NT2/D1 (cell line): ENCODE results near the gene NTHL1.
A peak's percentile ranks its signal among the peaks of the same experiment; 100 is the strongest.

Experiments used
- DNase-seq: peaks from one replicate; pipeline ENCODE4 v3.0.0-alpha.2; 2011; ENCODE audit warnings: low read depth, low spot score
- H3K27me3 ChIP-seq: 2 replicates; pipeline ENCODE4 v1.6.0; 2011; ENCODE audit warnings: mild to moderate bottlenecking; ENCODE audit not compliant: insufficient read length, insufficient read depth
- H3K36me3 ChIP-seq: 2 replicates; pipeline ENCODE4 v1.6.1; 2011; ENCODE audit warnings: mild to moderate bottlenecking, low read length, mixed read lengths; ENCODE audit not compliant: insufficient read depth, insufficient read length
- H3K4me1 ChIP-seq: 2 replicates; pipeline ENCODE4 v1.5.1; 2011; ENCODE audit not compliant: insufficient read depth, insufficient read length
- H3K4me3 ChIP-seq: 2 replicates; pipeline ENCODE4 v1.5.1; 2011; ENCODE audit warnings: low read depth; ENCODE audit not compliant: insufficient read length
- H3K9ac ChIP-seq: 2 replicates; pipeline ENCODE4 v1.6.0; 2011; ENCODE audit warnings: low read depth; ENCODE audit not compliant: insufficient read length
- H3K9me3 ChIP-seq: 2 replicates; pipeline ENCODE4 v1.5.1; 2011; ENCODE audit warnings: mild to moderate bottlenecking, low read length; ENCODE audit not compliant: insufficient read depth
- SUZ12 ChIP-seq: IDR thresholded peaks from 2 replicates; pipeline ENCODE4 v1.6.1; 2011; ENCODE audit not compliant: insufficient read length, insufficient read depth; ENCODE audit errors: extremely low read depth
- YY1 ChIP-seq: IDR thresholded peaks from 2 replicates; pipeline ENCODE4 v1.6.1; 2011; ENCODE audit not compliant: insufficient read length, insufficient read depth
- ZNF274 ChIP-seq: IDR thresholded peaks from 2 replicates; pipeline ENCODE4 v1.6.1; 2011; ENCODE audit warnings: mild to moderate bottlenecking, low read depth, low read length

The NTHL1 gene

GRCh38 chr16:2047330-2048115, at the start of gene NTHL1, which contains the start of gene TSC2:
Gene NTHL1, minus strand, starts transcription at chr16:2047834. Its CDS starts 11 bp downstream, at chr16:2047823.
Gene TSC2, plus strand, starts transcription at chr16:2047985. Its CDS starts 631 bp downstream, at chr16:2048616.
- H3K9ac ChIP-seq: peak within 1 kb of the TSS; percentile 93
- TF ChIP-seq YY1 (peak; percentile 69), SUZ12 (no peak), ZNF274 (no peak)
- peak; percentile 98 for DNase-seq

GRCh38 chr16:2096853-2097595, 49.4 kb upstream of the NTHL1 start:
- no peaks in the 10 kb centered on the region for H3K27me3 ChIP-seq
- DNase-seq: no peak
- H3K4me3 ChIP-seq: no peak overlapping the region
- peaks cover 68% of the 10 kb centered on the region for H3K36me3 ChIP-seq
- TF ChIP-seq YY1 (no peak), ZNF274 (no peak), SUZ12 (no peak)
- no peak overlapping the region for H3K9ac ChIP-seq
- no peaks in the 10 kb centered on the region for H3K9me3 ChIP-seq
- H3K4me1 ChIP-seq: peaks cover 2% of the 10 kb centered on the region

More at GRCh38 chr16:2047330-2048115, at the start of gene NTHL1, which contains the start of gene TSC2:
- Histone ChIP-seq H3K4me1 (peaks cover 20% of the 10 kb centered on the region), H3K4me3 (peak within 1 kb of the TSS; percentile 93), H3K36me3 (peaks cover 45% of the 10 kb centered on the region), H3K9me3 (no peaks in the 10 kb centered on the region), H3K27me3 (no peaks in the 10 kb centered on the region)

- Histone ChIP-seq H3K27me3 (no peaks in the 10 kb centered on the region), H3K9ac (peak overlapping the region; percentile 28), H3K4me3 (no peak overlapping the region), H3K36me3 (peaks cover 71% of the 10 kb centered on the region), H3K4me1 (peaks cover 9% of the 10 kb centered on the region), H3K9me3 (no peaks in the 10 kb centered on the region)
- no peak for DNase-seq
- TF ChIP-seq ZNF274: no peak
- no peak for TF ChIP-seq SUZ12
- TF ChIP-seq YY1: no peak
Observed at GRCh38 chr16:2095918-2096582, 48.4 kb upstream of the NTHL1 start.

GRCh38 chr16:2095315-2095853, 47.8 kb upstream of the NTHL1 start:
- Histone ChIP-seq H3K9me3 (no peaks in the 10 kb centered on the region), H3K36me3 (peaks cover 77% of the 10 kb centered on the region), H3K9ac (no peak overlapping the region), H3K4me1 (peaks cover 14% of the 10 kb centered on the region), H3K4me3 (no peak overlapping the region), H3K27me3 (no peaks in the 10 kb centered on the region)
- DNase-seq: no peak
- TF ChIP-seq SUZ12 (no peak), YY1 (no peak), ZNF274 (no peak)

- no peak overlapping the region for H3K9ac ChIP-seq
- no peak for TF ChIP-seq SUZ12
- no peak for TF ChIP-seq ZNF274
- TF ChIP-seq YY1: no peak
- no peaks in the 10 kb centered on the region for H3K9me3 ChIP-seq
- H3K4me3 ChIP-seq: no peak overlapping the region
- H3K4me1 ChIP-seq: peaks cover 22% of the 10 kb centered on the region
- no peaks in the 10 kb centered on the region for H3K27me3 ChIP-seq
- peaks cover 82% of the 10 kb centered on the region for H3K36me3 ChIP-seq
- no peak for DNase-seq
Observed at GRCh38 chr16:2093793-2094192, 46.2 kb upstream of the NTHL1 start.

GRCh38 chr16:2092866-2093265, 45.2 kb upstream of the NTHL1 start:
- no peak overlapping the region for H3K9ac ChIP-seq
- H3K9me3 ChIP-seq: no peaks in the 10 kb centered on the region
- peaks cover 22% of the 10 kb centered on the region for H3K4me1 ChIP-seq
- no peak for DNase-seq
- H3K4me3 ChIP-seq: no peak overlapping the region
- H3K36me3 ChIP-seq: peaks cover 91% of the 10 kb centered on the region
- no peaks in the 10 kb centered on the region for H3K27me3 ChIP-seq
- no peak for TF ChIP-seq SUZ12
- TF ChIP-seq ZNF274: no peak
- TF ChIP-seq YY1: no peak

GRCh38 chr16:2092256-2092620, 44.6 kb upstream of the NTHL1 start:
- Histone ChIP-seq H3K36me3 (peaks cover 90% of the 10 kb centered on the region), H3K27me3 (no peaks in the 10 kb centered on the region), H3K4me1 (peaks cover 22% of the 10 kb centered on the region), H3K9me3 (no peaks in the 10 kb centered on the region), H3K4me3 (no peak overlapping the region), H3K9ac (no peak overlapping the region)
- TF ChIP-seq ZNF274 (no peak), YY1 (no peak), SUZ12 (no peak)
- no peak for DNase-seq
